K562 (cell line): Measurements from ENCODE around the gene OR52R1. TPM values are rescaled to one million over a fixed set of nuclear protein-coding genes. Genes with fewer than 3 reads are reported as not detected.
"Not testable (repeated sequence)": the region's sequence is repeated elsewhere in the genome, so short reads cannot be mapped to it uniquely, and the experiment has no call there.

Experiments
- ATAC-seq: fragments of 200-7000 bp; cut with Tn5 transposase; 3 replicates; pipeline ENCODE4 v1.9.1; 2020; ENCODE audit warnings: moderate library complexity
- BruUV-seq: library from RNA; stranded (reverse); fragments of 400-500 nt; replicated peaks from 2 replicates; lab custom pipeline; 2021; lab: Mats Ljungman, UMichigan
- CTCF ChIA-PET: fragments of 300-600 bp; formaldehyde crosslinking; extraction: SDS; loops from one replicate; lab custom pipeline; 2021; ENCODE audit warnings: low intra/inter-chr PET ratio; lab: Yijun Ruan, JAX
- POLR2A ChIA-PET: fragments of 300-600, 350-650 bp; sonication (Branson Sonifier 250); formaldehyde crosslinking; extraction: SDS; loops from one replicate; lab custom pipeline; 2021; ENCODE audit warnings: antibody characterized with exemption, inconsistent platforms; lab: Yijun Ruan, JAX
- DNase-seq, 4 experiments: peaks; one replicate each; pipeline versions ENCODE4 v3.0.0 to v3.0.0-alpha.2; 2011 to 2018; ENCODE audit warnings: low spot score in 3 of 4, mixed read lengths in 3 of 4; ENCODE audit errors: extremely low read depth in 1 of 4
- FAIRE-seq: peaks from 2 replicates; lab custom pipeline; 2011; peaks lifted over from hg19 to GRCh38; lab: Jason Lieb, UNC
- H2AFZ ChIP-seq: 2 replicates; pipeline ENCODE4 v1.6.0; 2011; ENCODE audit warnings: low read depth, low read length, control low read depth, inconsistent platforms
- H3K27ac ChIP-seq: fragments of 200-600 bp; 3 replicates; pipeline ENCODE4 v1.8.0; 2011; ENCODE audit warnings: low read depth, mild to moderate bottlenecking, control low read depth, inconsistent platforms, low read length, moderate library complexity, mixed read lengths; ENCODE audit errors: extremely low read depth
- H3K27me3 ChIP-seq, 2 experiments: fragments of 300-600 bp in 1 of 2; 2 replicates in 1 of 2; 3 replicates in 1 of 2; pipeline versions ENCODE4 v1.6.0 to v1.8.0; 2011; ENCODE audit warnings: inconsistent platforms in 2 of 2, low read length in 2 of 2, mild to moderate bottlenecking in 1 of 2, mixed read lengths in 1 of 2, moderate library complexity in 1 of 2; ENCODE audit not compliant: control insufficient read depth in 2 of 2, insufficient read depth in 2 of 2
- H3K36me3 ChIP-seq: fragments of 300-600 bp; 3 replicates; pipeline ENCODE4 v1.8.0; 2011; ENCODE audit warnings: mild to moderate bottlenecking, low read length, inconsistent platforms; ENCODE audit not compliant: control insufficient read depth, insufficient read depth
- H3K4me1 ChIP-seq, 2 experiments: fragments of 200-600 bp in 1 of 2; replicated peaks in 1 of 2; 2 replicates in 1 of 2; 3 replicates in 1 of 2; pipeline versions ENCODE4 v1.5.1 to v1.8.0; 2011; ENCODE audit warnings: inconsistent platforms in 2 of 2, low read length in 2 of 2, mild to moderate bottlenecking in 1 of 2, mixed read lengths in 1 of 2, moderate library complexity in 1 of 2; ENCODE audit not compliant: control insufficient read depth in 2 of 2, insufficient read depth in 2 of 2
- H3K4me2 ChIP-seq: 2 replicates; pipeline ENCODE4 v1.6.1; 2011; ENCODE audit warnings: low read length, control low read depth, inconsistent platforms, mixed read lengths; ENCODE audit not compliant: insufficient read depth
- H3K4me3 ChIP-seq: fragments of 200-600 bp; sonication (generic), shearing (Covaris generic); 2 replicates; pipeline ENCODE4 v1.5.1; 2016; ENCODE audit warnings: control low read depth, inconsistent platforms
- H3K79me2 ChIP-seq: fragments of 200-600 bp; 3 replicates; pipeline ENCODE4 v1.8.0; 2011; ENCODE audit warnings: low read length, inconsistent platforms; ENCODE audit not compliant: control insufficient read depth, insufficient read depth
- H3K9ac ChIP-seq, 2 experiments: 2 replicates each; pipeline versions ENCODE4 v1.6.0 to v1.6.1; 2011; ENCODE audit warnings: low read depth in 2 of 2, low read length in 2 of 2, control low read depth in 1 of 2, inconsistent platforms in 1 of 2, mild to moderate bottlenecking in 1 of 2, mixed read lengths in 1 of 2; ENCODE audit not compliant: insufficient read depth in 1 of 2
- H3K9me1 ChIP-seq: one replicate; pipeline ENCODE4 v1.6.0; 2011; ENCODE audit warnings: inconsistent platforms, mild to moderate bottlenecking, low read length, moderate library complexity; ENCODE audit not compliant: control insufficient read depth, insufficient read depth
- H3K9me3 ChIP-seq: replicated peaks from 2 replicates; pipeline ENCODE4 v1.5.1; 2011; ENCODE audit warnings: low read depth, low read length, inconsistent platforms; ENCODE audit not compliant: control insufficient read depth, insufficient read depth
- H4K20me1 ChIP-seq: replicated peaks from 2 replicates; pipeline ENCODE4 v1.6.1; 2011; ENCODE audit warnings: low read length, inconsistent platforms, mixed read lengths; ENCODE audit not compliant: control insufficient read depth, insufficient read depth
- ADNP ChIP-seq: fragments of 200-800 bp; sonication (Bioruptor generic); IDR thresholded peaks from 2 replicates; pipeline ENCODE4 v1.6.1; 2016; ENCODE audit warnings: missing genetic modification characterization, missing compliant biosample characterization
- BRD9 ChIP-seq: fragments of 450-650 bp; IDR thresholded peaks from 2 replicates; pipeline ENCODE4 v1.6.1; 2018; ENCODE audit warnings: low read depth; ENCODE audit not compliant: partially characterized antibody
- EZH2 ChIP-seq: IDR thresholded peaks from 2 replicates; pipeline ENCODE4 v1.6.1; 2012; ENCODE audit warnings: low read depth, mild to moderate bottlenecking, inconsistent platforms, low read length, borderline replicate concordance
- HNRNPH1 ChIP-seq: fragments of 200-400 bp; formaldehyde crosslinking; optimal IDR thresholded peaks from 2 replicates; pipeline ENCODE3; 2017; ENCODE audit warnings: low read depth, mild to moderate bottlenecking, low read length, moderate library complexity
- ILK ChIP-seq: fragments of 450-650 bp; IDR thresholded peaks from 2 replicates; pipeline ENCODE4 v1.6.1; 2016; ENCODE audit warnings: missing genetic modification characterization, low read depth, mild to moderate bottlenecking, missing compliant biosample characterization, moderate library complexity, borderline replicate concordance
- JUN ChIP-seq, 2 experiments: sonication (generic) in 1 of 2; formaldehyde crosslinking in 1 of 2; IDR thresholded peaks; 2 replicates each; pipeline versions ENCODE4 v1.6.1 to v1.8.0; 2012 to 2022; ENCODE audit warnings: borderline replicate concordance in 2 of 2, mild to moderate bottlenecking in 2 of 2, improper control_type of control experiment in 1 of 2, low read depth in 1 of 2, low read length in 1 of 2, missing genetic modification reagents in 1 of 2
- MAFG ChIP-seq: fragments of 450-650 bp; conservative IDR thresholded peaks from 2 replicates; pipeline ENCODE4 v1.6.1; 2016; ENCODE audit warnings: missing genetic modification characterization, missing compliant biosample characterization
- MAFK ChIP-seq: IDR thresholded peaks from 2 replicates; pipeline ENCODE4 v1.6.1; 2011; ENCODE audit warnings: low read length, improper control_type of control experiment
- MTF1 ChIP-seq: fragments of 250-450 bp; sonication (Bioruptor Pico); IDR thresholded peaks from 2 replicates; pipeline ENCODE4 v1.9.0; 2021; ENCODE audit warnings: moderate library complexity, mild to moderate bottlenecking, inconsistent platforms, borderline replicate concordance
- MXD1 ChIP-seq: fragments of 250-450 bp; sonication (Bioruptor Pico); IDR thresholded peaks from 2 replicates; pipeline ENCODE4 v1.8.0; 2021; ENCODE audit warnings: borderline replicate concordance, mild to moderate bottlenecking, moderate library complexity; ENCODE audit not compliant: poor library complexity, severe bottlenecking
- SFPQ ChIP-seq: fragments of 200-400 bp; formaldehyde crosslinking; IDR thresholded peaks from 2 replicates; pipeline ENCODE4 v1.6.1; 2017; ENCODE audit warnings: mild to moderate bottlenecking, low read depth, low read length, moderate library complexity
- SRSF7 ChIP-seq: fragments of 200-400 bp; formaldehyde crosslinking; optimal IDR thresholded peaks from 2 replicates; pipeline ENCODE3; 2017; ENCODE audit warnings: mild to moderate bottlenecking, low read depth, low read length
- ZNF324 ChIP-seq: fragments of 250-450 bp; sonication (Bioruptor Pico); IDR thresholded peaks from 2 replicates; pipeline ENCODE4 v1.4.0; 2020; ENCODE audit warnings: mild to moderate bottlenecking
- ZSCAN32 ChIP-seq: fragments of 450-650 bp; formaldehyde crosslinking; IDR thresholded peaks from 2 replicates; pipeline ENCODE4 v1.4.0; 2020; ENCODE audit warnings: mild to moderate bottlenecking, moderate library complexity
- WGBS: fragments of 100-300 bp; shearing (Covaris generic); methylation state at CpG from one replicate; pipeline ENCODE4 v1.1.6; 2016; ENCODE audit warnings: low coverage, mixed read lengths; ENCODE audit not compliant: insufficient coverage; ENCODE audit errors: missing lambda C conversion rate; 5-methylcytosine and 5-hydroxymethylcytosine counted together
- in situ Hi-C: fragments of 300-500 bp; cut with MboI; formaldehyde crosslinking; loops from 4 replicates; pipeline ENCODE4 v1.15.0; 2018; ENCODE audit warnings: inconsistent platforms, mixed read lengths
- intact Hi-C: fragments of 100-400 bp; cut with micrococcal nuclease; formaldehyde crosslinking; loops from 2 replicates; pipeline ENCODE4 v1.14.2; 2022
- polyA plus RNA-seq, 8 experiments: library from polyadenylated mRNA; depleted of rRNA in 4 of 8; stranded (reverse) in 5 of 8; unstranded in 3 of 8; fragments of >200 nt; fragmentation: Nextera tagmentation in 2 of 8; fragmentation: Illumina TruSeq in 1 of 8; extraction: Ambion mirVana in 2 of 8; extraction: Trizol in 1 of 8; gene quantifications; 2 replicates each; pipeline versions ENCODE4 v1.2.1 to v1.2.3, GENCODE V29; 2011 to 2014; ENCODE audit warnings: inconsistent platforms in 1 of 8, missing spikeins in 1 of 8
- total RNA-seq, 7 experiments: library from RNA; depleted of rRNA in 6 of 7; stranded (reverse); fragments of >200 nt in 6 of 7; fragmentation: Illumina TruSeq in 2 of 7; extraction: Trizol in 2 of 7; gene quantifications; 2 replicates each; pipeline versions ENCODE4 v1.2.1 to v1.2.3, GENCODE V29; 2011 to 2021; ENCODE audit warnings: low replicate concordance in 1 of 7

The OR52R1 gene
- total and polyA plus RNA-seq, 9 of the 15 experiments (the other 6 are each of a cell fraction or from before 2014, with no cell fraction given), result not detected

DNA sequence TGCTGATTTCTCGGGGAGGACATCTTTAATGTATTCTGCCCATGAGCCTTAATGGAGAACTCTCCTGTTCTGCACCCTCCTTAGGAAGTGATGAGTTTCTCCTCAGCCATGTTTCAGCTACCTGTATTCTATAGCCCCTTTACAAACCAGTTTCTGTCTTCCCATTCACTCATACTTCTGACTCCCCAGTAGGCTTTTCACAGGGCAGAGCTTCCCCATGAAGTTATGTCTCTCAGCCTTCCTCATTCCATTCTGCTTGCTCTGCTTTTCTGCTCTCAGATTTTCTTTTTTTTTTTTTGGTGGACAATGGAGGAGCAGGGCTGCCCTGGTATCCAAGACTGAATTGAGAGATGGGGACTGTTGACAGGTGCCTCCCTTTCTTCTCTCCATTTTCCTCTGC lies 4.3 kb upstream of the OR52R1 start:
- Histone ChIP-seq H3K27ac (no peak overlapping the region), H3K4me3 (no peak overlapping the region)
- TF ChIP-seq MAFK, result no peak
- no peak for TF ChIP-seq MAFG (tag)
- no peak for TF ChIP-seq SFPQ
- TF ChIP-seq EZH2, result no peak
- TF ChIP-seq ZSCAN32 (CRISPR knock-in tag), result no peak
- TF ChIP-seq JUN (IDR thresholded peaks at IDR 0.05; ENCODE audit: borderline replicate concordance, low read depth, low read length), result no peak
- TF ChIP-seq JUN (CRISPR knock-in tag; IDR thresholded peaks at IDR 0.05; ENCODE audit: borderline replicate concordance), result no peak
- no peak for TF ChIP-seq ILK
- no peak for TF ChIP-seq MTF1 (CRISPR knock-in tag)
- TF ChIP-seq BRD9, result no peak
- TF ChIP-seq SRSF7, result no peak
- TF ChIP-seq ZNF324 (CRISPR knock-in tag), result no peak
- TF ChIP-seq HNRNPH1, result no peak
- no peak for TF ChIP-seq ADNP (tag)
- TF ChIP-seq MXD1 (CRISPR knock-in tag), result no peak
- TF ChIP-seq, all 486 proteins: peak for 0
- Histone ChIP-seq H3K79me2 (no peaks in the 10 kb centered on the region), H3K9me3 (no peaks in the 10 kb centered on the region), H2AFZ (no peak overlapping the region), H3K36me3 (no peaks in the 10 kb centered on the region), H3K9ac (no peak overlapping the region), H3K27me3 (peaks cover 0 to 5% of the 10 kb centered on the region in 2 experiments; a peak in 1 of 5 replicates), H3K9me1 (no peaks in the 10 kb centered on the region), H3K4me2 (no peak overlapping the region), H4K20me1 (no peaks in the 10 kb centered on the region; the same call in 1 of the 2 replicates), H3K4me1 (no peaks in the 10 kb centered on the region)
- no peak for ATAC-seq
- ChIA-PET CTCF (no interaction called here), POLR2A (no interaction called here)
- 0% methylated on average over 1 of the region's 1 CpG for WGBS
- BruUV-seq, result no TSS peak
- no peak for FAIRE-seq
- in situ Hi-C loops (no loop called here), intact Hi-C loops (no loop called here)
- DNase-seq, result no peak

DNA sequence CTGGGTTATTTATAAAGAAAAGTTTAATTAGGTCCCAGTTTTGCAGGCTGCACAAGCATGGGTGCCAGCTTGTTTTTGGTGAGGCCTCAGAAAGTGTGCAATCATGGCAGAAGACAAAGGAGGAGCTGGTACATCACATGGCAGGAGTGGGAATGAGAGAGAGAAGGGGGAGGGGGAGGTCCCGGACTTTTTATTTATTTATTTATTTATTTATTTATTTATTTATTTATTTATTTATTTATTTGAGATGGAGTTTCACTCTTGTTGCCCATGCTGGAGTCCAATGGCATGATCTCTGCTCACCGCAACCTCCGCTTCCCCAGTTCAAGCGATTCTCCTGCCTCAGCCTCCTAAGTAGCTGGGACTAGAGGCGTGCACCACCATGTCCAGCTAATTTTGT lies 2.9 kb downstream of the OR52R1 start:
- H3K9me3 ChIP-seq, ATAC-seq, H3K9me1 ChIP-seq, in situ Hi-C loops, CTCF ChIA-PET, BruUV-seq, H2AFZ ChIP-seq, H3K27ac ChIP-seq, H3K4me2 ChIP-seq, H3K79me2 ChIP-seq, intact Hi-C loops, H3K27me3 ChIP-seq, H3K4me3 ChIP-seq, H3K36me3 ChIP-seq, FAIRE-seq, DNase-seq, H4K20me1 ChIP-seq, H3K4me1 ChIP-seq, H3K9ac ChIP-seq: not testable (repeated sequence)
- POLR2A ChIA-PET, result interaction anchor here (0.6 kb wide), 1 partner anchor 118 kb away, joined by 3 read pairs; no protein-coding TSS in a partner anchor
- WGBS, result 7% methylated on average over 5 of the region's 5 CpGs
